ENCODE measurements around the gene FAM13A.

- no peak for TF ChIP-seq POLR2AphosphoS5 (IDR thresholded peaks at IDR 0.05; ENCODE audit: insufficient read depth in 1 of 2, low read depth in 1 of 2)
- TF ChIP-seq, protein P1, sequence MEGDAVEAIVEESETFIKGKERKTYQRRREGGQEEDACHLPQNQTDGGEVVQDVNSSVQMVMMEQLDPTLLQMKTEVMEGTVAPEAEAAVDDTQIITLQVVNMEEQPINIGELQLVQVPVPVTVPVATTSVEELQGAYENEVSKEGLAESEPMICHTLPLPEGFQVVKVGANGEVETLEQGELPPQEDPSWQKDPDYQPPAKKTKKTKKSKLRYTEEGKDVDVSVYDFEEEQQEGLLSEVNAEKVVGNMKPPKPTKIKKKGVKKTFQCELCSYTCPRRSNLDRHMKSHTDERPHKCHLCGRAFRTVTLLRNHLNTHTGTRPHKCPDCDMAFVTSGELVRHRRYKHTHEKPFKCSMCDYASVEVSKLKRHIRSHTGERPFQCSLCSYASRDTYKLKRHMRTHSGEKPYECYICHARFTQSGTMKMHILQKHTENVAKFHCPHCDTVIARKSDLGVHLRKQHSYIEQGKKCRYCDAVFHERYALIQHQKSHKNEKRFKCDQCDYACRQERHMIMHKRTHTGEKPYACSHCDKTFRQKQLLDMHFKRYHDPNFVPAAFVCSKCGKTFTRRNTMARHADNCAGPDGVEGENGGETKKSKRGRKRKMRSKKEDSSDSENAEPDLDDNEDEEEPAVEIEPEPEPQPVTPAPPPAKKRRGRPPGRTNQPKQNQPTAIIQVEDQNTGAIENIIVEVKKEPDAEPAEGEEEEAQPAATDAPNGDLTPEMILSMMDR (IDR thresholded peaks at IDR 0.05), result no peak
Observed at GRCh38 chr4:88810325-88810724, 246.7 kb downstream of the FAM13A start.

Measured in vagina (tissue), 2 donors.